ENCODE results near the gene JADE3.
"Not testable (repeated sequence)": the region's sequence is repeated elsewhere in the genome, so short reads cannot be mapped to it uniquely, and the experiment has no call there.

JADE3 gene

DNA sequence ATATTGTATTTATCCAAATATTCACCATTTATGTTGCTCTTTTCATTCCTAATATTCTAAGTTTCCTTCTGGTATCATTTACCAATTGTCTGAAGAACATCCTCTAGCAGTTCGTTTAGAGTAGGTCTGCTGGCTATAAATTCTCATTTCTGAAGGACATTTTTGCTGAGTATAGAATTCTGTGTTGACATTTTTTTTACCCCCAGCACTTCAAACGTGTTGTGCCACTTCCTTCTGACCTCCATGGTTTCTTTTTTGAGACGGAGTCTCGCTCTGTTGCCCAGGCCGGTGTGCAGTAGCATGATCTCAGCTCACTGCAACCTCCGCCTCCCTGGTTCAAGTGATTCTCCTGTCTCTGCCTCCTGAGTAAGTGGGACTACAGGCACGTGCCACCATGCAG lies 26.4 kb downstream of the JADE3 start:
- DNase-seq, result no peak

DNA sequence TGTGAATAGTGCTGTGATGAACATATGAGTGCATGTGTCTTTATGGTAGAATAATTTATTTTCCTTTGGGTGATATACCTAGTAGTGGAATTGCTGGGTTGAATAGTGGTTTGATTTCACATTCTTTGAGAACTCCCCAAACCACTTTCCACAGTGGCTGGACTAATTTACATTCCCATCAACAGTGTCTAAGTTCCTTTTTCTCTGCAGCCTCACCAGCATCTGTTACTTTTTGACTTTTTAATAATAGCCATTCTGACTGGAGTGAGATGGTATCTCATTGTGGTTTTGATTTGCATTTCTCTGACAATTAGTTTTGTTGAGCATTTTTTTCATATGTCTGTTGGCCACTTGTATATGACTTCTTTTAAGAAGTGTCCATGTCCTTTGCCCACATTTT lies 29.1 kb downstream of the JADE3 start:
- DNase-seq, result no peak

DNA sequence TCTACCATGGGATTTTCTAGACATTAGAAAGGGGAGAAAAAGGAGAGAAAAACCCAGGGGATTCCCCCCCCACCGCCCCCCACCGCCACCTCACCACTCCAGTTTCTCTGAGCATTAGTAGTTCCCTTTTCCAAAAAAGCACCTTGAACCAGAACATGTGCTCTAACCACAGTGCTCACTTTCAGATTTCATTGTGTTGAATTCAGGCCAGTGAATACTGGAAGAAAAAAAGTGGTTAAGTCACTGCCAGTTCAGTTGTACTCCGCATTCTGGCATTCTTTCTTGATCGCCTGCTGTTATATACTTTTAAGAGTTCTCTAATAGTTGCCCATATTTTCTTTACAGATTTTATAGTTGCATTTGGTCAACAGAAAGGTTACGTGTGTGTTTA lies 40.9 kb downstream of the JADE3 start:
- no peak for DNase-seq

DNA sequence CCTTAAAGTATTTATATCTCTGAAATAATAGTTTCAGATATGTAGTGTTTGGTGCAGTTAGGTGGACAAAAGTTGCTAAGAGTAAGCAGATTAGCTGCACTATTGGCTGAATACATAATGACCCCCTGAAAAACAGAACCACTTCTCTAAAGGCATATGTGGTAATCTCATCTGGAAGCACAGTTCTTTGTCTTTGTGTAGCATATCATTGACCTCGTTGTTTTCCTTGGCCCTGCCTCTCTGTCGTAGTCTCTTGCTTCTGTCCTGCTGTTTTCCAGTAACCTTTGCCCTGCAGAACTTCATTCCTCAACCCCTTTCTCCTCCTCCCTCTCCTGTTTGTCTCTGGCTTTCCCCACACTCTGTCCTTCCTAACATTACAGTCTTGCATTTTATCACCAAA lies 41.4 kb downstream of the JADE3 start:
- no peak for DNase-seq

DNA sequence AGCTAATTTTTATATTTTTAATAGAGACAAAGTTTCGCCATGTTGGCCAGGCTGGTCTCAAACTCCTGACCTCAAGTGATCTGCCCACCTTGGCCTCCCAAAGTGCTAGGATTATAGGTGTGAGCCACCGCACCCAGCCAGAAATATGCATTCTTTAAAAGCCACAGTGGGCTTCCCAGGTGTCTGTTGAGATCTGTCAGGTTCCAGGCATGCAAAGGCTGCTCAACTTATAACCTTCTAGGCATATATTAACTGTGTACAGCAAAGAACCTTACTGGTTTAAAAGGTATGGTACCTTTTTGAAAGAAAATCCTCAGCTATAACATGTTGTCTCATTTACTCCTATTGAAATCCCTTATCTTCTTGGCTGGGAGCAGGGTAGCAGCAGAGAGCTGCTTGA lies 42.5 kb downstream of the JADE3 start:
- DNase-seq, result no peak

DNA sequence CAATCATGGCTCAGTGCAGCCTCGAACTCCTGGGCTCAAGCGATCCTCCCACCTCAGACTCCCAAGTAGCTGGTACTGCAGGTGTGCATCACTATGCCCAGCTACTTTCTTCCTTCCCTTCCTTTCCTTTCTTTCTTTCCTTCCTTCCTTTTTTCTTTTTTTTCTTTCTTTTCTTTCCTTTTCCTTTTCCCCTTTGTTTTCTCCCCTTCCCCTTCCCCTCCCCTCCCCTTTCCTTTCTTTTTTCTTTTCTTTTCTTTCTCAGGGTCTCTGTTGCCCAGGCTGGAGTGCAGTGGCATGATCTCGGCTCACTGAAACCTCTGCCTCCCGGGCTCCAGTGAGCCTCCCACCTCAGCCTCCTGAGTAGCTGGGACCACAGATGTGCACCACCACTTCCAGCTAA lies 44.4 kb downstream of the JADE3 start:
- DNase-seq, result not testable (repeated sequence)

DNA sequence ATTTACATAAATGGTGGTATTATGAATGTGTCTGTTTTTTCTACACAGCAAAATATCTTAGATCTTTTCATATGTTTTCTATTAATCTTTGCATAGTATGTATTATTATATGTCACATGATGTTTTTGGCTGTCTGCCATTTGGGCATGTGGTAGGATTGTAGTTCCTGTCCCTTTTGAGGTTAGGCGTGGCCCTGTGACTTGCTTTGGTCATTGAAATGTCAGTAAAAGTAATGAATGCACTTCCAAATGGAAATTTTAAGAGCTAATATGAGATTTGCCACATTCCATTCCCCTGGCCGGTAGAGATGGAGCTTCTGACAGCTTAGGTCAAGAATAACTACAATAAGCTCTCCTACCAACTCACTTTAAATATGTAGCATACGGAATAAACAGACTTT lies 45.1 kb downstream of the JADE3 start:
- no peak for DNase-seq

DNA sequence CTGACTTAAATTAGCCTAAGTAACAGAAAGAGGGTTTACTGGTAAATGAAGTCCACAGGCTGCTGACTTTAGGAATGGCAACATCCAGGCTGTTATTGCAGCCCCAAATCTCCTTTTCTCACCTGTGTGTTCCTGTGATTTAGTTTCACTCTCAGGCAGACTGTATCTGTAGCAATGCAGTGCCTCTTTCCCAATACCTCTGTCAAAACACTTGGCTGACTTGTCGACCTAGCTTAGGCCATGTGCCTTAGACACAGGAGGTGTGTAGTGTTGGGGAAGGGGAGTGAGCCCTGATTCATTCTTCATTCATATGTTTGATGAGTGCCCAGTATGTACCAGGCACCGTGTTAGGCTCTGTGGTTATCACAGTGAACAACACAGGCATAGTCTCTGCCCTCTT lies 46.9 kb downstream of the JADE3 start:
- DNase-seq, result no peak

DNA sequence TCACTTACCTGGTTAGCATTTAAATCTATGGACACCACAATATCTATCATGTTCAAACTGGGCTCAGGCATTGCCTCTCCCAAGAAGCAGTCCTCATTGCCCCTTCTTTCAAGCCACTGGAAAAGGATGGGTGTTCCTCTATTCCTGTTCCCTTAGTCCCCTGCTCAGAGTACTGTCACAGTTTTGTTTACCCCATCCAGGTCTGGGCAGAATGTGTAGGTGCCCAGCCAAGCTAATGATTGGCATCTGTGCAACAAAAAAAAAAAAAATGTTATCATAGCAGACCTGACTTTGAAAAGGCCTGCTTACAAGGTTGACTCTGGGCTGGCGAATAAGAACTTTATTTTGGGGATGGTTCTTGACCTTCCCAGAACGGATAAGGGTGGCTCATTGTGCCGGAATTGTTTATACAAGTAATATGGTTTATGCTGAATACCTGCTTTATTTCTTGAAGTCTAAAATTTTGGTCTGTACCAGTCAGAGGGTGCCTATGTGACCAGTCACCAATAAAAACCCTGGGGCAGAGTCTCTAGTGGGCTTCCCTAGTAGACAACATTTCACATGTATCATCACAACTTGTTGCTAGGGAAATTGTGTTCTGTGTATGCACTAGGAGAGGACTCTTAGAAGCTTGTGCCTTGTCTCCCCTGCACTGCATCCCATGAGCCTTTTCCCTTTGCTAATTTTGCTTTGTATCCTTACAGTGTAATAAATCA lies 47.9 kb downstream of the JADE3 start:
- DNase-seq, result no peak

DNA sequence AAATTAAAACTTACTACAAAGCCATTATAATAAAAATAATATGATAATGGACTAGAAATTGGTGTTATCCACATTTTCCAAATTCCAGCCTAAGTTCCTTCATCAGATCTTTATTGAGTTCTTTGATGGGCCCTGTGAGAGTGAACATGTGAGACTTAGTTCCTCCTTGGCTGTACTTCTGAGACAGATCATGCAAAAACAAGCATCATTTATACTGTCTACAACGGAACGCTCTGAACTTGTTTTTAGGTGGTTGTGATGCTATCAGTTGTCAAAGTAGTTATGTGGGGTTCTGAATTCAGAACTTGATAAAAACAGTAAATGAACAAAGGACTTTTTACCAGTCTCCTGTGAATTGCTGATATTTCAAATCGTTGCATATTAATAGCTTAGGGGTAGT lies 48.9 kb downstream of the JADE3 start:
- no peak for DNase-seq

DNA sequence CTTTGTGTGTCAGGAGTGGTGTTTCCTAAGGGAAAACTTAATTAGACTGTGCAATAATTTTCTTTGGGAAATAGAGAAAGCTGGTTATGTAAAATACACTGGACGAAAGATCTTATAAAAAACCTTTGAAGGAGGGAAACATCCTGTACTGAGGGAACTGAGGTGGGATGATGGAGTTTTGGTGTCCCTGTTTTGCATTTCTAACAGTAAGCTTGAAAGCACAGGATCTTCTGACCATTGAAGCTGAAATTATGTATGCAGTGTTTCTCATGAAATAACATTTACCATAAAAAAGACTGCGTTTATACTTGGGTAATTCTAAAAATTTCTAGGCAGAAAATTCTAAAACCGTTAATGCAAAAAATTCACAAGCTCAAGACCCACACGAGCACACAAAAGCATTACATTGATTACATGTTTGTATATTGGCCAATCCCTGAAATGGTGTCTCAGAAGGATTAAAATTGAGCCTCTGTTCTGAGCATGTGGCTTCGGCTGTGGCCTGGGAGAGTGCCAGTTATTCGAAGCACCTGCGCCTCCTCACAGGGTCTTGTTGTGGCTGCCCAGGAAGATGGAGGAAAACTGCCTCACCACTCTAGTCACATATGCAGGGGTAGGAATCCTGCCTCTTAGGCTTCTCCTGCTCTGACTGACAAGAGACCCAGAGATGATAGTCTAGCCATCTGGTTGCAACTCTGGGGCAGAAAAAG lies 49.5 kb downstream of the JADE3 start:
- no peak for DNase-seq

DNA sequence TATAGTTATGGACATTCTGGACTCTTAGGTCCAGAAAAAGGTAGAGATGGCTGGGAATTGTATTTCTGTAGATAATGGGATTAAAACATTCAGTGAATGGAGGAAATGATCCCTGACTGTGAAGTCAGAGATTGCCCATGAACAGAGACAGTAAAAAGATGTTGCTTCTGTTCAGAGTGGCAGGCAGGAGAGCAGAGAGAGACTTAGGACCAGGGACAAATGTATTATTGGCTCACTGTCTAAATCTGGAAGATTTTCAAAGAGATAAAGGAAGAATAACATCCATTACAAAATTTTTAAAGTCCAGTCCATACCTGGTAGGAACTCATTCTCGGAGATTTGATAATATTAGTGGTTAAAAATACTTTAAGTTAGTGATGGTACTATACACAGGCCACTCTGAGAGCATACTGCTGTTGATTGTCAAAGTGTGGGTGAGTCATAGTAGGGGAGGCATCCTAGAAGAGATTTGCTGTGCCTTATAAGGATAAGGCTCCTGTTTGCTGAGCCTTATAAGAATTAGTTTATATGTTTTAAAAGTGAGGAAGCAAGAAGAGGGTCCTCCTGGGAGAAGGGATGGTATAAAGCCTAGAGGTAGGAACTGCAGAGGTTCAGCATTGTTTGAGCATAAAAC lies 53.0 kb downstream of the JADE3 start:
- DNase-seq, result no peak

DNA sequence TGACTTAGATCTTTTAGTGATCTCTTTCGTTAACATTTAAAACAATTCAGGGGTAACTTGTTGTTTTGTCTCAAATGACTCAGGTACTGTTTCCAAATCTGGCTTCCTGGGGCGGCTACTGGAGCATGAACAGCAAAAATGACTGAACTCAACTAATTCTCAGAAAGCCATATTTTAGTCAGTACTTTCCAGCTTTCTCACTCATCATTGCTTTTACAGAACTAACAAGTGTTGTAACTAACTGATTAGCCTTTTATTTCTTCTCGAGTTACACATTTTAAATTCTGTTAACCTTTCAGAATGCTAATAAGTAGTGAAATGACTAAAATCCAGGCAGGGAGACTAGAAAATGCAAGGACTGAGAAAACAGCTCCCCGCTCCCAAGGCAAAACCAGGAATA lies 55.3 kb downstream of the JADE3 start:
- peak; percentile 9 to 18 for DNase-seq

DNA sequence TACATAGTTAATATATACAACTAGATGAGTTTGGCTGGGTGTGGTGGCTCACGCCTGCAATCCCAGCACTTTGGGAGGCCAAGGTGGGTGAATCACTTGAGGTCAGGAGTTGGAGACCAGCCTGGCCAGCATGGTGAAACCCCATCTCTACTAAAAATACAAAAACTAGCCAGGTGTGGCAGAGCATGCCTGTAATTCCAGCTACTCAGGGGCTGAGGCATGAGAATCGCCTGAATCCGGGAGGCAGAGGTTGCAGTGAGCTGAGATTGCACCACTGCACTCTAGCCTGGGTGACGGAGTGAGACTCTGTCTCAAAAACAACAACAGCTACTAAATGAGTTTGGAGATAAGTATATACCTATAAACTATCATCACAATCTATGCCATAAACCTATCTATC lies 64.8 kb downstream of the JADE3 start:
- DNase-seq, result not testable (repeated sequence)

DNA sequence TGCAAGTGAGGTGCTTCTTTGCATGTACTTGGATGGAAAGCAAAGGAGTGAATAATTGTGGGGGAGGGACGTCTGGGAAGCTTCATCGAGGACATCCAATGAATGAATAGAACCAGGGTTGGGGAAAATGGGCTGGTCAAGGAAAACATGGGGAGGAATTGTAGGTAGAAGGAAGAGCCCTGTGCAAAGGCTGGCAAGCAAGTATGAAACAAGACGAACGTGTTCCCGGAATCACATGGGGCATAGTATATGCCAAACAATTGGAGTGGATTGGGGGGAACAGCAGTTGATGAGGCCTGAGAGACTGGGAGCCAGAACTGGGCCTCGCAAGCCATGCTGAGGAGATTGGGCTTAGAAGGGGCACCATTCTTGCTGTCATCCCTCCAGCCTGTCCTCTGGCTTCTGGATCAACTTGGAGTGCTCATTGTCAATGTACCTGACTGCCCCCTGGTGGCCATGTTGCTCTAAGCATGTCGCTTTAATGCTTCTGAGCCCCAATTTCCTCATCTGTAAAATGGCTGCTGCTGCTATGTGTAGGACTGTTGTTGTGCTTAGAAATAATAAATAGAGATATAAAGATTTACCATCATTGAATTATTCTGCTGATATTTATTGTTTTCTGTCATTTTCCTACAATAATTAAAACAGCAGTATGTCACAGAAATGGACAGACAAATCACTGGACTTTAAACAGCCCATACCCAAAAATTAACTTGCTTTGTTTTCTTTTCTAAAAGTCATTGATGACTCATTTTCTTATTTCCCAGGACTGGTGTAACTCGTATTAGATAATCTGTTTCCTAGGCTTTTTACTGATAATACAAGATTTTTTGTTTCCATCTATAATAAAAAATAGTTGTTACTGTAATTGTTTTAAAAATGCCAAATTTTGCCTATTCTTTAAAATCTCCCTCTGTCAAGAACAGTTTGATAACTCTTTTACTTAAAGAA lies 66.4 kb downstream of the JADE3 start:
- DNase-seq, result peak; percentile 79 to 83

DNA sequence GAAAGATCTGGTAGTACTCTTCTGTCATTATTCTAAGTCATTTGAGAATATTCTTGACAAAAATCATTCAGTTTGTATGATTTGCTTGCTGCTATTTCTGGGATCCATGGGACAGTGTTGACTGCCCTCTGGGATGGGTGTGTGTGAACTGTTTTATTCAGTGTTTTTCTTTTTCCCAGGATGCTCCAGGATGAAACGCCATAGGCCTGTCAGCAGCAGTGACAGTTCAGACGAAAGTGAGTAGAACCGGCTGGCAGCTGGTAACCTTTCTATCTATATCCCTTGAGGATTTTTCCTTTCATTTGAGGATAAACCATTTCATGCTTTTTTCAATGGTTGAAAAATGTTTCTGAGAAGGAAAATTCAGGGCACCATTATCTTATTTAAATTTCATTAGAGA lies 72.5 kb downstream of the JADE3 start:
- no peak for DNase-seq

DNA sequence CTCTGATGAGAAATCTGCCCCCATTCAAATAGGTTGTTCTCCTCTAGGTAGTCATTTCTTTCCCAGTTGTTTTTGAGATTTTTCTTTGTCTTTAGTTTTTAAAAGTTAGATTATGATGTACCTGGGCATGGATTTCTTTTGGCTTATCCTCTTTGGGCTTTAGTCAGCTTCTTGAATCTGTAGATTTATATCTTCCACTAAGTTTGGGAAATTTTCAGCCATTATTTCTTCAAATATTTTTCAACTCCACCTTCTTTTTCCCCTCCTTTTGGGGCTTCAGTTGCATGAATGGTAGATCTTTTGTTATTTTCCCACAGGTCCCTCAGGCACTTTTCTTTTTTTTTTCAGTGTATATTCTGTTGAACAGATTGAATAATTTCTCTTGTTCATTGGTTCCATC lies 77.3 kb downstream of the JADE3 start:
- DNase-seq, result no peak

DNA sequence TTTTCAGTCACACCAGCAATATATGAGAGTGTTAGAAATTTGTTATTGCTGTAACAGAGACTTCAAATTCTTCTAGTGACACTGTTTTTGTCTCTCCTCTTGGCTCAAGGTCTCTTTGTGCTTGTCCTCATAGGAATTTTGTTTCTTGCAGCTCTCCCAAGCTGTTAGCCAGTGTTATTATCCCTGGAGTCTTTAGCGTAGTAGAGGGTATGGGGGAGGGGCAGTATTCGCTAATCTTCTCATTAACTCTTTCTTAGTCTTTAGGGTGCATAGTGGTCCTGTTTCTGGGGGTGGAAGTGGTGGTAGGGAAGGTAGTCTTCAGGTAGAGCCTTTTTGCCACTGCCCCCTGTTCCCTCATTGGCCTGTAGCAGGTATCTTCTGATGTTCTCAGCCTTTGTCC lies 79.4 kb downstream of the JADE3 start:
- no peak for DNase-seq

DNA sequence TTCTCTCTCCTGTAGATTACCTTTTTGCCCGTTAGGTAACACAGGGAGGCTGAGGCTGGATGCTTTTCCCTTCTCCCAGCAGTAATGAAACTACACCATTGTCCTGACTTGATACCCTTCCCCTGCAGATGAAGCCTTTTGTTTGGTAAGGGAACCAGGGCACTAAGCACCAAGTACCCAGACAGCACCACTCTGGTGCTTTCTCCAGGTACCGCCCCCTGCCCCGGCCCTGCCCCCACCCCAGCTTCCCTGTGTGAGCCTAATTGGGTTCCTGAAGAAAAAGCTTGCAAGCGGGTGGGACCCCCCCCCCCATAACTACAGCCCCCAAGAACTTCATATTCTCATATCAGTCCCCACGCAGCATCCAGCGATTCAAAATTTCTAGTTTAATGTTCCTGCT lies 79.8 kb downstream of the JADE3 start:
- no peak for DNase-seq

DNA sequence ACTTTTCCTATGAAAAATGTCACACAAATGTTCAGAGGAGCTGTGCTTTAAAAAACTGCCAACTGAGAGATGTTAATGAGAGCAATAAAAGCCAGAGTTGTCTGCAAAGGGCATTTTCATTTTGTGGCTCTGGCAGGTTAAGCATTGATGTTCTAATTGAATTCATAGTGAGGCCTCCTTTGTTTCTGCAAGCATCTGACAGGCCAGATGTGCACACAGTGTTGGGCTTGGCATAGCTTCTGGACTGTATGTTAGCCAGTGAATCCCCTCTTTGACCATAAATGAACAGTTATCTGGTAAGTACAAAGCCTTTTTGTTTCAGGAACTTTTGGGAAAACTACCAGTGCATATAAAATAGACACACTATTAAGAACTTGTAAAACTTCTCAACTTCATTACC lies 81.9 kb downstream of the JADE3 start:
- no peak for DNase-seq

DNA sequence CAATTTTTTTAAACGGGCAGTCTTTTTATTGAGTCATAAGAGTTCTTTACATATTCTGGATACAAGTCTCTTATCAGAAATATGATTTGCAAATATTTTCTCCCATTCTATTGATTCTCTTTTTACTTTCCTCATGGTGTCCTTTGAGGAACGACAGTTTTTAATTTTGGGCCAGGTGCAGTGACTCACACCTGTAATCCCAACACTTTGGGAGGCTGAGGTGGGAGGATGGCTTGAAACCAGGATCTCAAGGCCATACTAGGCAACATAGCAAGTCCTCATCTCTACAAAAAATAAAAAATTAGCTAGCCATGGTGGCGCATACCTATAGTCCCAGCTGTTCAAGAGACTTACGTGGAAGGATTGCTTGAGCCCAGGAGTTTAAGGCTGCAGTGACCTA lies 99.9 kb downstream of the JADE3 start:
- DNase-seq, result no peak

DNA sequence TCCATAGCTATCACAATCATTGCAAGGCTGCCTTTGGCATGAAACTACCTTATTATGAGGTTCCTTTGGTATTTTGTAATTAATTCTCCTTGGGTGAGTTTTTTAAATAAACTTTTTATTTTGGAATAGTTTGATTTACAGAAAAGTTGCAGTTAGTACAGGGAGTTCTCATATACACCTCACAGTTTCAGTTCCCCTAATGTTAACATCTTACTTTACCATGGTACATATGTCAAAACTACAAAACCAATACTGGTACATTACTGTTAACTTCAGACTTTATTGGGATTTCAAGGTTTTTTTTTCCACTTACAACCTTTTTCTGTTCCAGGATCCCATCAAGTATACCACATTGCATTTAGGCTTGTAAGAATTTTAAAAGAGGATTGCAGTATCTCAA lies 114.0 kb downstream of the JADE3 start:
- DNase-seq, result no peak

DNA sequence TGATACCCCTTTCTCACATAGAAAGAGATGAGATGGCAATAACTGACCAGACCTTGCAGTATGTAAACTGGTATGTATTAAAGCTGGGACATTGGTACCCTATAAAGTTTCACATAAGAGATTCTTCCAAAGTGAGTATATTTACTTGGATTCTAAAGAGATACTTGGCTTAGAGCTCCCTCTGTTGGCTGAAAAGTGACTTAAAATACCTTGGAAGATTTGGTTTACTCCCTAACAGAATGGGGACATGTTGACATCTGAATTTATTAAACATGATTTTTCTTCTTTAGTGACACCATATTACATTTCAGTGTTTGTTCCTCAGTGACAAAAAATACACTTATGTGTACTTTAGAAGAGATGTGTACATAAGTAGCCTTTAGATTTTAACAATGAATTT lies 118.1 kb downstream of the JADE3 start:
- DNase-seq, result no peak

All from stimulated activated CD4-positive, alpha-beta T cell treated with anti-CD3 and anti-CD28 coated beads, Interleukin-2, amount 100 ng/mL, for 24 hours (primary cell).